HG03139 (cell line): ENCODE data around the gene IGFBP2.

Experiments used
- ATAC-seq: cut with Tn5 transposase; IDR thresholded peaks from one replicate; pipeline ENCODE4 v1.9.1; 2021; ENCODE audit not compliant: unreplicated experiment

Gene IGFBP2

DNA sequence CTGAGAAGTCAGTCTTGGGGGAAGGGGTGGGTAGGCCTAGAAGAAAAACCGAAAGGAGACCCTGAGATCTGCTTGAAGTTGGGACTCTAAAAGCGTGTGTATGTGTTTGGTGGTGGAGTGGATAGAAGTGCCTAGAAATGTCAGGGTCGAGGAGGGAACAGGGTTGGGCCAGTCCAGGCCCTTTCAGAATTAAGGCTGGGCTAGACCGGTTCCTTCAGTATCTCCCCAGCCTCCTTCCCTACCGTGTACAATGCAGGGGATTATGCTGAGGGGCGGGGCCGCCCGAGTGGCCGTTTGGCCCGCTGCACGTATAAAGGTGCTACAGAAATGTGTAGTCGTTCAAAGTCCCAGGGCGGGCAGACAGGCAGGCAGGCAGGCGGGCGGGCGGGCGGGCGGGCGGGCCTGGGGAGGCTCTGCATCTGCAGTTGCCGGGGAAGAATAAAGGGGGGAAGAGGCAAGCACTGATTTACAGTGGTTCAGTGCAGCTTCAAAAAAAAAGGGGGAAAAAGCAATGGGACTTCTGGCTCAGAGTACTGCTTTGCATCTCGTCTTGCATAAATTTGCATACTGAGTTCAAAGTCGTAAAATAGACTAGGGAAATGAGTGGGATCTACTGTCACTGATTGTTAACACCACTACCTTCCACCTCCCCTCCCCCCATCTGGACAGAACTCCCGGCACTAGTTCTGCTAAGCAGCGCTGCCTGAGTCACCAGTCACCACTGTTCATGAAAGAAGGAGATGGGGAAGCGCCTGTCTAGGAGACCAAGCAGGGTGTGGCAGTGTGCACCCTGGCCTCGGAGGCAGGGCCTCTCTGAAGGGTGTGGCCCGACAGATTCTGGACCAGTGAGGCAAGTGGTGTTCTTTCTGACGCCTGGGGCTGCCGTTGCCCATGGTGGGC lies 3.6 kb downstream of the IGFBP2 start:
- no peak for ATAC-seq

DNA sequence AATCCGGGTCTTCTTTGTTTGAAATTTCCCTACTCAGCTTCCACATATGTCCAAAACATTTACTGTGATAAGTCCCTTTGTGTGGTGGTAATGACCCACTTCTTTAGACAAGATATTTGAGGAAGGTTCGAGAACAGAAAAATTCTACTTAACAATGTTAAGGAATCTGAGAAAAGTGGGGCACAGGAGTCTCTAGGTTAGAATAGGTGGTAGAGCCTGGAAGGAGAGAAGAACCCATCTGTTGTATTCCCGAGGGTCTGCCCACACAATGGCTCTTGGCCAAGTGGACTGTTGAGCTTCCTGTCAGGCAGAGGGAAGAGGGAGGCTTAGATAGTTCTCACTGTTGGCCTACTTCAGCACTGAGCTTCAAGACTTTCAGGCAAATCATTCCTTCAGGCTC lies 4.3 kb downstream of the IGFBP2 start:
- ATAC-seq, result no peak

DNA sequence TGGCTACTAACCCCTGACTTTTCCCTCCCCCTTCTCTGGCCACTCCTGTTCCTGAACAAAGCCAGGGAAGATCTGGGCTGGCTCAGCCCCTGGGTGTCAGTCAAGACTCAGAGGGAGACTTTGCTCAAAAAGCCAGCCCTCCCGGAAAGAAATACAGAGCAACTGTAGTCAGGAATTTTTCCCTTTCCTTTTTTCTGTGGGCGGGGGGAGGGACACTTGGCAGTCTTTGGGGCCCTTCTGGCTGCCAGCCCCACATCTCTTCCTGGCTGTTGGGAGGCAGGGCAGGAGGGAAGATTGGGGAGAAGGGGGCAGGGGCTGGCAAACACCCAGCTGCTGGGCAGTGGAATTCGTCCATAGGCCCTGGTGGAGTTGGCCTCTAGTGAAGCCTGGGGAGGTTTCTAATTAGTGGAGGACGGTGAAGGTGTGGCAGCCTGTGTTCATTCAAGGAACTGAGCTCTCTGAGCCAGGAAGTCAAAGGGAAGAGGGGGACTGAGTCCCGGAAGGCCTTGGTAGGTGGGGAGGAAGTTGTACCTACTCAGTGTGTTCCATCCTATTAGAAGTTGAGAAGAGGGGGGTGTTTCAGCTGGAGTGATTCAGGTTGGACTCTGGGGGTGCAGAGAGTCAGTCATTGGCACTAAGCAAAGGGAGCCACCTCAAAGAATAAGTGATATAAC lies 10.9 kb downstream of the IGFBP2 start:
- no peak for ATAC-seq

DNA sequence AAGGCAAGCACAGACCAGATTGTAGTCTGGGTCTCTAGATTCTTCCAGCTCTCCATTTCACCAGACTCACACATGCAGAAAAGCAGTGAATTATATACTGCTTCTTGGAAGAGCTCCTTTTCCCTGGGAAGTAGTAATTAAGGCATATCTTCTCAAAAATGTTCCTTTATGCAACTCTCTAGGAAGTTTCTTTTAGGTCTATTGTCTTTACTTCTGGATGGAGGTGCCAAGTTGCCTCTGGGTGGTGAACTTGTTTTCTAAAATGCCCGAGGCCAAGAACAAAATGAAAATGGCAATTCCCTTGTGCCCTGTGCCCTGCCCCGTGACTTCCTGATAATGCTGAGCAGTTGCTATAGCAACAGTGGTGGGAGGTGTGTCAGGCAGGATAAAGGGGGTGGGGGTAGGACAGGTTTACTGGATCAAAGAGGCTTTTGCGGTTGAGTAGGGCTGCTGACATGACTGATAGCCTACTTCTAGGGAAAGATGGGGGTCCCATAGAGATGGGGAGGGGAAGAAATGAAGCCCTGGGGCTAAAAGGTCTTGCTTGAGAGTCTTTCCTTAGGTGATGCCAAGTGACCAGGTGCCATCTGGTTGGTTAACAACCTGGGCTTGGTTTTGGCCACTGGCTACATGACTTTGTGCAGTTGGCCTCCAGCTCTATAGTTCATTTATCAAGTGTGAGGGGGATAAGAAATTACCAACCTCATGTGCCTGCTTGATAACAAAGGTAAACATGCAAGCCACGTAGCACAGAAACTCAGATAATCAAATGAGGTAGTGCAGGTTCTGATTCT lies 11.8 kb downstream of the IGFBP2 start:
- ATAC-seq, result no peak

DNA sequence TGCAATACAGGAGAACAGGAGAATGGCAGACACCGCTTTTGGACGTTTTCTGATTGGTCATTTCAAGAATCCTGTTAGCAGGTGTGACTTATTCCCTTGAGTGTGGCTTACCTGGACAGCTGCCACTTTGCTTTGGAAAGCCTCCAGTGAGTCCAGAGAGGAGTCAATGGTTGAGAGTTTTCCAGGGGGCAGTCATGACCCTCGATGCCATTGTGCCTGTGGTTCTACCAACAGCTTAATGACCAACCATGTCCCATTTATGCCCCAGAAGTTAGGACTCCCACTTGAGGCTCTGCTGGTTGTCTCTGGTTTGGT lies 12.4 kb downstream of the IGFBP2 start:
- ATAC-seq, result no peak

DNA sequence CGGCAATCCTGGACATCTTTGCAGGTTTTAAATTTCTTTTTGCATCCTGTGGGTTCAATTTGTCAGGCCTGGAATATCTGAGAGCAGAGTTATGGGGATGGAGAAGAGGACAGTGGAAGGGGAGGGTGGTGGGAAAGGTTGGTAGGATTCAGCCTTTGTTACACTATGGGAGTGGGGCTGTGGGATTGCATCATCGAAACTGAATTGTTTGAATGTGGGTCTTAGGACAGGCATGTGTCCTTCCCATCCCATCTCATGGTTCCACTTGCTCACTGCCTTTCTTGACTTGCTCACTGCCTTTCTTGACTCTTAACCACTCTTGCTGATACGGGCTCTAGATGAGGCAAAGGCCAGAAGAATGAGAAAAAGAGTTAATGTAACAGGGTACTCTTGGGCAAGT lies 12.9 kb downstream of the IGFBP2 start:
- no peak for ATAC-seq

DNA sequence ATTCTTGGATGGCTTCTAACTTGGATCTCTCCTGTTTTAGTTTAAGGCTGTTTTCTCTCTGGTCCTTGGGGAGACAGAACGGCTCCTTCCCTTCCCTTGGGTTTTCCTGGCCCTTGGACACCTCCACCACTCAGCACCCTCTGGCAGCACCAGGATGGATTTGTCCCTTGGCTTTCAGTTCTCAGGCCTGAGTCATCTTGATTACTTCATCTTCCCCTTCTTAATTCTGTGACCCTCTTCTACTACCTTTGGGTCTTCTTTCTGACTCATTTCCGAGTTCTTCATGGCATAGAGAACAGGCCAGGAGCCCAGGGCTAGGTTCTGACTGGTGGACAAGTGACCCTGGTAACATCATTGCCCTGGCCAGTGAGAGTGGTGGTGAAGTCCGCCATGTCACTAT lies 14.9 kb downstream of the IGFBP2 start:
- ATAC-seq, result no peak

DNA sequence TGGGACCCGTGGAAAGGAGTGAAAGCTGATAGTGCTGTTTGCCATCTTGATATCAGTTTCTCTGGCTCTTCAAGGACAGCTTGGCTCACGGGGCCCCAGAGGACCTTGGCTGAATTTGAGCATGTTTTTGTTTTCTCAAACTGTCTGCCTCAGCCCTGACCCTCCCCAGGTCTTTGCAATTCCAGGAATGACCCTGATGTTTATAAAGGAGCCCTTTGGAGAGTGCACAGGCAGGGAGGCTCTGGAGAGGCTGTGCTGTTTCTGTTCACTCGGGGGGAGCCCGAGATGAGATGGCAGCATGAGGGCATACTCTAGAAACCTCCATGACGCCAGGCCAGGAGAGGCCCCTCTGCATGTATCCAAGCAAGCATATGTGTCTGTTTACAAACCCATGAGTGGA lies 16.4 kb downstream of the IGFBP2 start:
- no peak for ATAC-seq

DNA sequence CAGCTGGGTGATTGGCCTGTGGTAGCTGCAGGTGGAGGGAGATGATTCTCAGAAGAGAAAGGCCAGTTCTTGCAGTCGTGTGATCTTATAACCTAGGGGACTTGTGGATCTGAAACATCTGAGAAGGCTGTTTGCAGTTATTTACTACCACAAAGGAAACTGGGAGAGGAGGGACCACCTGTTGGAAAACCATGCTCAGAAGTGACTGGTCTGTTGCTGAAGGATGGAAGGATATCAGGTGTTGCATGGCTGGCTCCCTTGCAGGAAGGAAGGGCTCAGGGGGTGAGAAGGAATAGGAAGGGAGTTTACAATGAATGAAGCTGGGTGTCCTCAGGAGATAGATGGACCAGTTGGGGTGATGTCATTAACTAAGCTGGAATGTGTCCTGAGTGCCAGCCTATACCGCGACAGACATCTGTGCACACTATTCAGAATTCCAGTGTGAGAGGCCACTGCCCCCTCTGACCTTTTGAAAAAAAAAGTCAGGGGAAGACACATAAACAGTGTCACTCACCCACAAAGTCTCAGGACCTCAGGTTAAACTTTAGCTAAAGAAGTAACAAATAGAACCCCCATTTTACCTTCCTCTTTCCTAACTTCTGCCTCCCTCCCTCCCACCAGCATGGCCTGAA lies 17.5 kb downstream of the IGFBP2 start:
- ATAC-seq, result no peak

DNA sequence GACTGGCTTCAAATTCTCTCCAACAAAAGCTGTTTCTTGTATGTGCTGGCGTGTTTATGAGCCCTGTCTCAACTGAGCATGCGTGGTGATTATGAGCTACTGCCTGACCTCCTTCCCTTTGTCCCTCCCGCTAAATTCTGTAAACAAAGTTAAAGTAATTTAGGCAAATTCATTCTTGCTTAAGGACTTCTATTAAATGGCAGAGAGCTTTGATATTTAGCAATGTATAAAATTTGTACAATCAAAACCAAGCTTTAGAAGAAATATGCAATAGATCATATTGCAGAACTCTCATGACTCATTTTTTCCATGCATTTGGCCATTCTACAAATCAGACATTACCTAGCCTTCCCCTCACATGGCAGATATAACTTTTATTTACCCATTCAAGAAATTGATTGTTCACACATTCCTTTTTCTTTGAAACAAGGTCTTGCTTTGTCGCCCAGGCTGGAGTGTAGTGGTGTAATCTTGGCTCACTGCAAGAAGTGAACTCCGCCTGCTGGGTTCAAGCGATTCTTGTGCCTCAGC lies 18.2 kb downstream of the IGFBP2 start:
- no peak for ATAC-seq

DNA sequence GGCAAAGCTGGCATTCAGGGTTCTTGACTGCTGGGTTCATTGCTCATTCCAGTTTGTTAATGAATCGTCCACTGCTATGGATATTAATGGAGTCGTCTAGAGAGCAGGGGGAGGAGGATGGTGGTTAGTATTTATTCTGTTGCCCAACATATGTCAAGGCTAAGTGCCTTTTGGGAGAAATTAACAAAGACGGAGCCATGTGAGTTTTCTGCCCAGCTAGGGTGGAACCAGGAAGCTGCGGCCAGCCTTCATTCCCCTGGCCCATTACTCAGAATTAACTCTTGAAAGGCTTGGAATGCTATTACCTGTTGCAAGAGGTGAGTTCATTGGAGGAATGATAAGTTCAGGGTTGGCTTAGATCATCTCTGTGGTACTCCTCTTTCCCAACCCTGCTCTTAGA lies 19.3 kb downstream of the IGFBP2 start:
- no peak for ATAC-seq

DNA sequence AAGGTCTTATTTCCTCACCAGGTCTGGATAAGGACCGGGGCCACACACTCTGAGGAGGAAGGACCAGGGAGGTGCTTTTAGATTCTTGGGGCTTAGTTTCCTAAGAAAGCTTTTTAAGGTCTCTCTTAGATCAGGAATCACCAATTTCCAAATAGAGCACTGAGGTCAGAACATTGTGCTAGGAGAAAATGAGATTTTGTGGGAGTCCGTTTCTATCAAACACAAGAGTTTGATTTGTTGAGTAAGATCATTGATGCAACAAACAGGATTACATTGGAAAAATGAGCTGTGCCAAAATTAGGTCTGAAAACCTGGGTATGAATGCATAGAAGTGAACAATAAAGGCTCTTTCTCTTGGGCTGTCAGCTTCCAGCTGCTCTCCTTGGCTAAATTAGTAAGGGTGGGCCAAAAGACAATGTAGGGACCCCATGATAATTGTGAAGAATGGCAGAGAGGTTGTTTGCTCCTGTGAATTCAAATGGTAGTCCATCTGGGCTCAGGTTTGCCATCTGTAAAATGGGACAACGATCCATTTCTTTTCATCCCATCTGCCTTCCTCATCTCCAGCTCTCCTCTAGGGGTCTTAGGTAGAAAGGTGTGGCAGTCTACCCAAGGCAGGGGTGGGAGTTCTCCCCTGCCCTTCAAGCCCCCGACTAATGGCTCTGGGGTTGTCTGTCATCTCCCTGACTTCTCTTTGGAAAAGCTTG lies 20.0 kb downstream of the IGFBP2 start:
- no peak for ATAC-seq

DNA sequence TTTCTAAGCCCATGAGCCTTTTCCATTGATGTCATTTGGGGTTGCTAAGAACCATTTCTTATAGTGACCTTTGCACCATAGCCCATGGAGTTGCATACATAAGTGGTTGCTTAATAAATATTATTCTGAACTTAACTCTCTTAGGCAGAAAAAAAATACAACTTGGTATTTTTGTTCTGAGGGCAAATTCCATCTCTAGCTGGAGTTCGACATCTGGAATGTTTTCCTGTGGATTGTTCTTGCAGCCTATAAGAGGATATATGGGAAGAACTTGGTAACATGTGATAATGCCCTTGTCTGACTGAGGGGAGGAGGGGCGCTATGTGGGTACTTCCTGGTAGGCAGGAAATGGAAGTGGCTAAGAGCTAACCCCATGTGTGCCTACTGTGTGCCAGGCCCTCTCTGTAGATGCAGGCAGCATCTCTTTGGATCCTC lies 20.7 kb downstream of the IGFBP2 start:
- no peak for ATAC-seq

DNA sequence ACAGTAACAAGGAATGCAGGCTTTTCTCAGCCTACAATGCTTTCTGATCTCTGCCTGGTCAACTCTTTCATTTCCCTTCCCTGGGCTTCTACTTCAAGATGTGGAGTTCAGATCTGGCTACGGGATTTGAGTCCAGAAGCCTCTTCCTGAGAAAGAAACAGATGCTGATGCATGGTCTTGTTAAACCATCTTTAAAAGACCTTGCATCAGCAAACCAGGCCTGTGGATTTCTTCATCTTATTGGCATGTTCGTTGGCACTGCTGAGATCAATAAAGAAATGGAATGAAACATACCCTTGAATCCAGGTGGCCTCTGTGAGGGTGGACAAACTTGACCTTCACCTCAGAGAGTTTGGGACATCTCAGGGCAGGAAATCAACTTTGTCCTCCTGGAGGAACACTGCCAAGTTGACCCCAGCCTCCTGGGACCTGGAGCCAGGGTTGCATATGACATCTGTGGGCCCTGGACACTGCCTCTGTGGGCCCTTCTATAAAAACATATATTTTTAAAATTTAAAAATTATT lies 21.4 kb downstream of the IGFBP2 start:
- ATAC-seq, result no peak

DNA sequence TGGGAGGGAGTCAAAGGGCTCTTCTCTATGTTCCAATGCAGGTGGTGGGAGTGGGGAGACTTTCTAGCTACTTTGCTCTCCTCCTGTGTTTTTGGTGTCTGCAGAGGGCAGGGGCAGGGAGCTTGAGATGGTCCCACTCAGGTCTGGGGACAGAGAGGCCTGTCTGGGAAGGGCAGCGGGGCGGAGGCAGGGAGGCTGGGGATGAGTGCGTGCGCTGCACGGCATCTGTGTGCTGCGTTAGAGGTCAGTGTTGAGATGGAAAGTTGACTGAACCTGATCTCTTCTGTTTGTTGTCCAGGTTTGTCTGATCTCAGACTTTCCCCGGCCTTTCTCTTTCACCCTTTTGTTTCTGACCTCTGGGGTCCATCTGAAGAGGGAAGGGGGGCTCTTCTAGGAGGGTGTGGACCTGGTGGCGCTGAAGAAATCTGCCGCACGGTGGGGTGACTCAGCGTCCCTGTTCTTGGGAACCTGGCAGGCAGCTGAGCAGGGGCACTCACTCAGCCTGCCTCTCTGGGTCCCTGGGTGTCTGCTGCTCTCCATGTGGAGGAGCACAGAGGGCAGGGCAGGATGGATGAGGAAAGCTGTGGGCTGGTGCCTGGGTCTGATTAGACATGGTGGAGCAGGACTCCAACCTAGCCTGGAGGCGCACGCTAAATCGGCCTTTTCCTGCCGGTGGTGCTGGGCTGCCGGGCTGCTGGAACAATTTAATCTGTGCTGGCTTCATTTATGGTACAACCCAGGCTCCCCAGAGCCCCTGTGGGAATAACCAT lies 24.1 kb downstream of the IGFBP2 start:
- no peak for ATAC-seq

DNA sequence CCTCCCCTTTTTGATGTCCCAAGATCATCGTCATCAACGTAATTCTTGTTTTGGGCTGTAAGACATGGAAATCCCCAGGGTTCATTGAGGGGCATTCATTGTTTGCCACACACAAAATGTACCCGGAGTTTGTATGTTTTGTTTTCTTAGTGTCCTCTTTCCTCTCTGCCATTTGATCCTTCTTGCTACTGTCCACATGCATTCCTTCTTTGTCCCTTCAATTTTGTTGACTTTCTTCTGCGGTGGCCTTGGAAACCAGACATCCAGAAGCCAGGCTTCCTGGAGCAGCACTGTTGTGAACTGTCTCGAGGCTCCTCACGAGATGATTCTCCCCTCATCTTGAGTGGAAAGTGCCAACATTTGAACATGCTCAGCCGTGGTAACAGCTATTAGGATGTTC lies 24.8 kb downstream of the IGFBP2 start:
- no peak for ATAC-seq

DNA sequence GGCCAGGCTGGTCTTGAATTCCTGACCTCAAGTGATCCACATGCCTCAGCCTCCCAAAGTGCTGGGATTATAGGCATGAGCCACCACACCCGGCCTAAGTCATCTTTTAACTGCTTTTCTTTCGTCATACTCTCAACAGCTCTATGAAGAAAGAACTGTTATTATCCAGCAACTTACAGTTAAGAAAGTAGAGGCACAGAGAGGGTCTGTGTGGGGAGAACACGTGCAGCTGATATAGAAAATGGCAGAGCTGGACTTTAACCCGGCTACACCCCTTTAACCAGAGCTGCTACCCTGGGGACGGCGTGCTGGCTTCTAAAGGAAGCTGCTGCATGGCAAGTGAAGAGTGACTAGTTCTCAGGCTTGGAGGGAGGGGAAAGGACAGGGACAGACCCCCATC lies 25.5 kb downstream of the IGFBP2 start:
- no peak for ATAC-seq

DNA sequence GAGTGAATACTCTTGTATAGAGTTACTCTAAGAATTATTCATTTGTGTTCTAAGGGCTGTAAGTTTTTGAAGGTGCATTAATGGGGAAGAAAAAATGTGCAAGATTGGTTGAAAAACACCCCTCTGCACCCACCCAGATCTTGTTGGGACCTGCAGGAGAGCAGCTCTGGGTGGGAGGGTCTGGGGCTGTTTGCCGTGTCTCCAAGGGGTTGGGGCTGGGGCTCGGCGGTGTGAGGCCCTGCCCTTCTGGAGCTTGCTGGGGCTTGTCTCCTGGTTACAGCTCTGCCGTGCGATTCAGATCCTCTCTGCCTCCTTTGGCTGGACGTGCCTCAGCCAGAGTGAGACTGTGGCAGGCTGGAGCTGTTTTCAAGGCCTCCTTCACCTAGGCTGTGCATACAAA lies 26.1 kb downstream of the IGFBP2 start:
- no peak for ATAC-seq

DNA sequence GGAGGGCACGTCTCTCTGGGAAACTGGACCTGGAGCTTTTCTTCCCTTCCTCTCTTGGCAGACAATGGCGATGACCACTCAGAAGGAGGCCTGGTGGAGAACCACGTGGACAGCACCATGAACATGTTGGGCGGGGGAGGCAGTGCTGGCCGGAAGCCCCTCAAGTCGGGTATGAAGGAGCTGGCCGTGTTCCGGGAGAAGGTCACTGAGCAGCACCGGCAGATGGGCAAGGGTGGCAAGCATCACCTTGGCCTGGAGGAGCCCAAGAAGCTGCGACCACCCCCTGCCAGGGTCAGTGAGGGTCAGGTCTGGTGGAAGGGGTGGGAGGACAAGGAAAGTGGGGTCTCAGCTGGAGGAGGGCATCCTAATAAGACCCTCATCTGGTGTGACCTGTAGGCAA lies 27.3 kb downstream of the IGFBP2 start:
- no peak for ATAC-seq

DNA sequence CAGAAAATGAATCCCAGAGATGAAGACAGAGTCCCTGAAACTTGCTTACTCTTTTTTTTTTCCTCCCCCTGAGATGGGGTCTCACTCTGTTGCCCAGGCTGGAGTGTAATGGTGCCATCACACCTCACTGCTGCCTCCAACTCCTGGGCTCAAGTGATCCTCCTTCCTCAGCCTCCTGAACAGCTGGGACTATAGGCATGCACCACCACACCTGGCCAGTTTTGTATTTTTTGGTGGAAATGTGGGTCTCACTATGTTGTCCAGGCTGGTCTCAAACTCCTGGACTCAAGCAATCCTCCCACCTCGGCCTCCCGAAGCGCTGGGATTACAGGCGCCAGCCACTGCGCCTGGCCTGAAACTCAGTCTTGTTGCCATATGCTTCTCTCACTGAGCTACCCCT lies 27.8 kb downstream of the IGFBP2 start:
- ATAC-seq, result no peak
